Natural killer cell (primary cell): Measurements from ENCODE around the gene NAT9. TPM values are rescaled to one million over a fixed set of nuclear protein-coding genes. Genes with fewer than 3 reads are reported as not detected.

Experiments
- ATAC-seq, 3 donors: fragments of 150-1000 bp in 2 of 3; fragments of 200-7000 bp in 1 of 3; cut with Tn5 transposase; 1 replicate in 1 of 3; 2 replicates in 2 of 3; pipeline ENCODE4 v1.10.0; 2021; ENCODE audit warnings: mild to moderate bottlenecking in 2 of 3, moderate library complexity in 2 of 3
- DNase-seq, 2 donors: peaks; one replicate each; pipeline versions ENCODE4 v3.0.0 to v3.0.0-alpha.2; 2013 to 2021; ENCODE audit warnings: mixed read lengths in 1 of 2
- H3K27ac ChIP-seq: one replicate; pipeline ENCODE4 v1.5.1; 2013; ENCODE audit warnings: mild to moderate bottlenecking, low read length
- H3K27me3 ChIP-seq: one replicate; pipeline ENCODE4 v1.6.1; 2013; ENCODE audit warnings: low read length; ENCODE audit not compliant: control insufficient read depth, insufficient read depth
- H3K36me3 ChIP-seq: one replicate; pipeline ENCODE4 v1.6.1; 2013; ENCODE audit warnings: low read length; ENCODE audit not compliant: control insufficient read depth, insufficient read depth
- H3K4me1 ChIP-seq: one replicate; pipeline ENCODE4 v1.6.1; 2013; ENCODE audit warnings: low read length; ENCODE audit not compliant: control insufficient read depth, insufficient read depth
- H3K4me3 ChIP-seq: one replicate; pipeline ENCODE4 v1.5.1; 2013; ENCODE audit warnings: low read length
- H3K9me3 ChIP-seq: one replicate; pipeline ENCODE4 v1.6.1; 2013; ENCODE audit warnings: low read length; ENCODE audit not compliant: control insufficient read depth, insufficient read depth
- H3K27ac Mint-ChIP-seq, 2 donors: one replicate each; pipeline ENCODE4 v1.8.0; 2022; ENCODE audit warnings: mild to moderate bottlenecking in 2 of 2, mixed read lengths in 2 of 2, moderate library complexity in 1 of 2
- H3K27me3 Mint-ChIP-seq, 2 donors: one replicate each; pipeline ENCODE4 v1.8.0; 2022; ENCODE audit warnings: low read depth in 2 of 2, mixed read lengths in 2 of 2
- H3K36me3 Mint-ChIP-seq: one replicate; pipeline ENCODE4 v1.8.0; 2022; ENCODE audit warnings: mixed read lengths
- H3K4me1 Mint-ChIP-seq, 2 donors: one replicate each; pipeline ENCODE4 v1.8.0; 2022; ENCODE audit warnings: mixed read lengths in 2 of 2
- H3K4me3 Mint-ChIP-seq: one replicate; pipeline ENCODE4 v1.8.0; 2022; ENCODE audit warnings: mild to moderate bottlenecking, moderate library complexity, mixed read lengths
- H3K9me3 Mint-ChIP-seq, 2 donors: one replicate each; pipeline ENCODE4 v1.8.0; 2022; ENCODE audit warnings: mixed read lengths in 2 of 2
- CTCF ChIP-seq: fragments of 200-600 bp; IDR thresholded peaks from one replicate; pipeline ENCODE4 v1.8.0; 2022; ENCODE audit warnings: antibody characterized with exemption
- WGBS: methylation state at CpG from one replicate; pipeline ENCODE4 v1.1.7; 2013; ENCODE audit warnings: missing lambda C conversion rate; ENCODE audit not compliant: insufficient coverage; 5-methylcytosine and 5-hydroxymethylcytosine counted together
- intact Hi-C: fragments of 100-400 bp; cut with micrococcal nuclease; formaldehyde crosslinking; loops from one replicate; pipeline ENCODE4 v1.14.2; 2022
- total RNA-seq, 4 donors: library from RNA; stranded (reverse); fragments of 120-200 nt in 1 of 4; gene quantifications; one replicate each; pipeline versions ENCODE4 v1.2.3 to v1.2.4, GENCODE V29; 2013 to 2022

Gene NAT9
- total RNA-seq, 3 donors from 2014 or later (not counting 1 experiment from before 2014, with no cell fraction given): 20.0 to 27.2 (median 24.8) TPM

GRCh38 chr17:74822335-74822938 lies 46.3 kb upstream of the NAT9 start:
- Mint-ChIP-seq H3K27me3 (no peaks in the 10 kb centered on the region), H3K27ac (no peak overlapping the region), H3K9me3 (no peaks in the 10 kb centered on the region), H3K4me3 (no peak overlapping the region), H3K4me1 (no peaks in the 10 kb centered on the region), H3K36me3 (no peaks in the 10 kb centered on the region)
- H3K27me3 ChIP-seq: no peaks in the 10 kb centered on the region
- 93% methylated on average over 15 of the region's 15 CpGs for WGBS
- DNase-seq: no peak
- peaks cover 40% of the 10 kb centered on the region for H3K36me3 ChIP-seq
- no peak for TF ChIP-seq CTCF
- no peak overlapping the region for H3K27ac ChIP-seq
- no peaks in the 10 kb centered on the region for H3K9me3 ChIP-seq
- ATAC-seq: no peak
- intact Hi-C loops: no loop called here
- H3K4me1 ChIP-seq: no peaks in the 10 kb centered on the region
- no peak overlapping the region for H3K4me3 ChIP-seq

- H3K4me1 Mint-ChIP-seq: no peaks in the 10 kb centered on the region
- H3K36me3 ChIP-seq: peaks cover 45% of the 10 kb centered on the region
- intact Hi-C loops: no loop called here
Measured at GRCh38 chr17:74821655-74822334, 45.6 kb upstream of the NAT9 start.

GRCh38 chr17:74819801-74820436 lies 43.8 kb upstream of the NAT9 start:
- 96% methylated on average over 14 of the region's 16 CpGs for WGBS

More at GRCh38 chr17:74821655-74822334, 45.6 kb upstream of the NAT9 start:
- H3K27ac Mint-ChIP-seq: no peak overlapping the region
- Histone ChIP-seq H3K4me1 (no peaks in the 10 kb centered on the region), H3K27me3 (no peaks in the 10 kb centered on the region), H3K27ac (no peak overlapping the region), H3K9me3 (no peaks in the 10 kb centered on the region), H3K4me3 (no peak overlapping the region)
- H3K36me3 Mint-ChIP-seq: no peaks in the 10 kb centered on the region
- ATAC-seq (no peak), DNase-seq (no peak)
- H3K9me3 Mint-ChIP-seq: no peaks in the 10 kb centered on the region
- H3K4me3 Mint-ChIP-seq: no peak overlapping the region
- 95% methylated on average over 13 of the region's 13 CpGs for WGBS
- no peak for TF ChIP-seq CTCF
- H3K27me3 Mint-ChIP-seq: no peaks in the 10 kb centered on the region

More at GRCh38 chr17:74819801-74820436, 43.8 kb upstream of the NAT9 start:
- Mint-ChIP-seq H3K36me3 (no peaks in the 10 kb centered on the region), H3K4me1 (peaks cover 4 to 6% of the 10 kb centered on the region in 2 donors), H3K4me3 (no peak overlapping the region), H3K9me3 (no peaks in the 10 kb centered on the region), H3K27me3 (no peaks in the 10 kb centered on the region), H3K27ac (no peak overlapping the region)
- intact Hi-C loops: no loop called here
- Histone ChIP-seq H3K4me1 (no peaks in the 10 kb centered on the region), H3K4me3 (no peak overlapping the region), H3K27me3 (no peaks in the 10 kb centered on the region), H3K9me3 (no peaks in the 10 kb centered on the region), H3K27ac (no peak overlapping the region), H3K36me3 (peaks cover 42% of the 10 kb centered on the region)
- ATAC-seq (no peak), DNase-seq (no peak)
- no peak for TF ChIP-seq CTCF
